GM18951 (cell line): Measurements from ENCODE around the gene CCND2.

Experiments
- POLR2A ChIP-seq: IDR thresholded peaks from 4 replicates; pipeline ENCODE4 v1.6.1; 2011; ENCODE audit warnings: mild to moderate bottlenecking; ENCODE audit not compliant: insufficient read length, insufficient read depth; ENCODE audit errors: extremely low read depth
- in situ Hi-C: fragments of 300-500 bp; cut with MboI; formaldehyde crosslinking; loops from one replicate; pipeline ENCODE4 v1.12.0; 2022; ENCODE audit warnings: low sequenced_read_pairs, mixed read lengths, inconsistent platforms; ENCODE audit not compliant: unreplicated experiment

The CCND2 gene

GRCh38 chr12:4293966-4294505, 20.5 kb downstream of the CCND2 start:
- in situ Hi-C loops, result no loop called here
- no peak for TF ChIP-seq POLR2A

GRCh38 chr12:4296751-4297150, 23.2 kb downstream of the CCND2 start:
- TF ChIP-seq POLR2A, result no peak
- in situ Hi-C loops, result no loop called here

GRCh38 chr12:4297617-4298016, 24.1 kb downstream of the CCND2 start:
- TF ChIP-seq POLR2A, result peak; percentile 34
- in situ Hi-C loops, result no loop called here

DNA sequence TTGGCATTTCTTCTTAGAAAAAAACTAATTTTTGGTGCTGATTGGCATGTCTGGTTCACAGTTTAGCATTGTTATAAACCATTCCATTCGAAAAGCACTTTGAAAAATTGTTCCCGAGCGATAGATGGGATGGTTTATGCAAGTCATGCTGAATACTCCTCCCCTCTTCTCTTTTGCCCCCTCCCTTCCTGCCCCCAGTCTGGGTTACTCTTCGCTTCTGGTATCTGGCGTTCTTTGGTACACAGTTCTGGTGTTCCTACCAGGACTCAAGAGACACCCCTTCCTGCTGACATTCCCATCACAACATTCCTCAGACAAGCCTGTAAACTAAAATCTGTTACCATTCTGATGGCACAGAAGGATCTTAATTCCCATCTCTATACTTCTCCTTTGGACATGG, 27.3 kb downstream of the CCND2 start:
- in situ Hi-C loops, result no loop called here
- no peak for TF ChIP-seq POLR2A

GRCh38 chr12:4301932-4302501, 28.5 kb downstream of the CCND2 start:
- in situ Hi-C loops, result no loop called here
- no peak for TF ChIP-seq POLR2A

- TF ChIP-seq POLR2A, result peak; percentile 25
- in situ Hi-C loops, result no loop called here
These were observed 29.3 kb downstream of the CCND2 start for GRCh38 chr12:4302881-4303280.

- in situ Hi-C loops, result no loop called here
- no peak for TF ChIP-seq POLR2A
These were observed 30.2 kb downstream of the CCND2 start for GRCh38 chr12:4303750-4304149.

GRCh38 chr12:4307593-4308333, 34.2 kb downstream of the CCND2 start:
- in situ Hi-C loops, result no loop called here
- TF ChIP-seq POLR2A, result peak; percentile 16

DNA sequence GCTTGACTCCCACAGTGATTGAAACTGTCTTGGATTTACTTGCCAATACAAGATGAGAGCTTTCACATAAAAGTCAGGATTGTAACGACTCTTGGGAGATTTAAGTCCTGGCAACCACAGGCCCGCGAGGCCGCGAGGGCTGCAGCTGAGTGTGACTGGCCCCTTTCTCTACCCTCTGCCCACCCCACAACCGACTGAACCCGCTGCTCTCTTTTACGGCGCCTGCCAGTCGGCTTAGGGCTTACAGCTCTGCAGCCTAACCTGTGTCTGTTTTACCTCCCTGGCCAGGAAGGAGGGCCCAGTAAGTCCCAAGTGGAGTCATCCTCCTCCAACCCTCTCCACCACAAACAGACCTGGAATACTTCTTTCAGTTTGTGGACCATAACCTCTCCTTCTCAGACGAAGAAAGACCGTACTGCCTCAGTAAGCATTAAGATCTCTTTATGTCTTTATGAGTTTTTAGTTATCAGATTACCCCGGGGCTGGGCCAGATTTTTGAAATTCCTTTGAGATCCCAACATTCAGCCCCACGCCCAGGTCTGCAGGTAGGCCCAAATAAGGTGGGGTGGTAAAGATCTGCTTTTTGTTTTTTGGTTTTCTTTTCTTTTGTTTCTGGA, 34.9 kb downstream of the CCND2 start:
- in situ Hi-C loops, result no loop called here
- TF ChIP-seq POLR2A, result no peak

- in situ Hi-C loops, result no loop called here
- TF ChIP-seq POLR2A, result no peak
These were observed 38.2 kb downstream of the CCND2 start for GRCh38 chr12:4311776-4312175.

DNA sequence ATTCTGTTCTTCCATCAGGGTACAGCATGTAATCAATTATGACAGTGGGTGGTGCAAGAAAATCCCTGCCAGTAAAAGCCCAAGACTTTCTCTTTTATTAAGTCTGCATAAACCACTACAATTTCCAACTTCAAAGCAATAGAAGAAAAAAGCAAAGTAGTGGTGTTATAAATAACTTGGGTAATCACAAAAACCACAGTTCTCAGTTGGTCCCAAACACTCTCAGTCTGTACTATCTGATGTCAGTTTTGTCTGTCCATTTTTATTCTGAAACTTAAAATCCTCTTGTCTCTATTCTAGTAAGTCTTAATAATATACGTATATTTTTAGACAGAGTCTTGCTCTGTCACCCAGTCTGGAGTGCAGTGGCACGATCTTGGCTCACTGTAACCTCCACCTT, 38.7 kb downstream of the CCND2 start:
- TF ChIP-seq POLR2A, result no peak
- in situ Hi-C loops, result no loop called here

DNA sequence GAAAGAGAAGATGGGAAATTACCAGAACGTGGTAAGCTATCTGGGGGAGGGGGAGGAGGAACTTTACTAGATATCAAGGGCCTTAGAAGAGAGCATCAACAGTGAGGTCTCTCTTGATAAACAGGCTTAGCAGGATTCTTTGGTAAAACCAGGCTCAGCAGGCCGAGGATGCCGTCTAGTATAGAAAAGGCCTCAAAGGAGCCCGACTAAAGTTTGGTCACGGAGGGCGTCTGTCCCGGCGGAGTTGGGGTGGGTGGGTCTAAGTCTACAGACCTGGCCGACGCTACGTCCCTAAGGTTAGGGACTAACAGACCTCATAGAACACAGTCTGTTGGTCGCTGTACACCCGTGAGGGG, 46.9 kb downstream of the CCND2 start:
- no peak for TF ChIP-seq POLR2A
- in situ Hi-C loops, result no loop called here

DNA sequence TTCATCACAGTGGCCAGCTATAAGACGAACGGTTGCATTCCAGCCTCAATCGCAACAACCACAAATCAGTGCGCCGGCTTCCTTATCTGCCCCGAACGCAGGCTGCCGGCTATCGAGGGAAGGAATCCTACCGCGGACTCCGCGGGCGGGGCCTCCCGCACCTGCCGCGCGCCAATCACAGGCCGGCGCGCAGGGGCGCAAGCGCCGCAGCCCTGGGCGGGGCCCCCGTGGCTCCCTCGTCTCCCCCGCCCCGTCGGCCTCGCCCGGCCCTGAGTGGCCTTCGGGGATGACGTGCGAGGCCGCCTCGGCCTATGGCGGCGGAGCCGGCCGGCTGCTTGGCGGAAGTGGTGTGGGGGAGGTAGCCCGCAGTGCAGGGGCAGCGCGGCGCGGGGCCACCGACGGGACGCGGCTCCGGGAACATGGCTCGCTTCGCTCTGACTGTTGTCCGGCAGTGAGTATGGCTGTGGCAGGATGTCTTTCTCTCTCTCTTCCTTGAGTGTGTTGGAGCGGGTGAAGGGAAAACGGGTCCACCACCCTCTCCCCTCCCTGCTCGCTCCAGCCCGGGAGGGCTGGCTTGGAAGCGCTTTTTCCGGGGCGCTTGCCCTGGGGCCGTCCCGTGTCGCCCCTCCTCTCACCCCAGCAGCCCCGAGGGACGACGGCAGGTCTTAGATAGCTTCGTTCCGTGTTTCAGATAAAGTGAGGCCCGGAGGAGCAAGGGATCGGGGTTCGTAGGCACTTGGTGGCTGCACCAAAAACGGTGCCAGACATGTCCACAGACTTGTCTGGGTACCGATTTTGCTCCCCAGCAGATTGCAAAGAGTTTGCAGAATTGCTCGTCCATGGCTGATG, 47.5 kb downstream of the CCND2 start, which contains the start of gene TIGAR:
Gene TIGAR, plus strand, starts transcription at position 361 of the 849 bp plus-strand sequence. Its CDS starts 59 bp downstream, at position 420.
- peak; percentile 98 for TF ChIP-seq POLR2A
- in situ Hi-C loops, result no loop called here
